ENCODE results near the gene STIM1.
"Not testable (repeated sequence)": the region's sequence is repeated elsewhere in the genome, so short reads cannot be mapped to it uniquely, and the experiment has no call there.

STIM1 gene

DNA sequence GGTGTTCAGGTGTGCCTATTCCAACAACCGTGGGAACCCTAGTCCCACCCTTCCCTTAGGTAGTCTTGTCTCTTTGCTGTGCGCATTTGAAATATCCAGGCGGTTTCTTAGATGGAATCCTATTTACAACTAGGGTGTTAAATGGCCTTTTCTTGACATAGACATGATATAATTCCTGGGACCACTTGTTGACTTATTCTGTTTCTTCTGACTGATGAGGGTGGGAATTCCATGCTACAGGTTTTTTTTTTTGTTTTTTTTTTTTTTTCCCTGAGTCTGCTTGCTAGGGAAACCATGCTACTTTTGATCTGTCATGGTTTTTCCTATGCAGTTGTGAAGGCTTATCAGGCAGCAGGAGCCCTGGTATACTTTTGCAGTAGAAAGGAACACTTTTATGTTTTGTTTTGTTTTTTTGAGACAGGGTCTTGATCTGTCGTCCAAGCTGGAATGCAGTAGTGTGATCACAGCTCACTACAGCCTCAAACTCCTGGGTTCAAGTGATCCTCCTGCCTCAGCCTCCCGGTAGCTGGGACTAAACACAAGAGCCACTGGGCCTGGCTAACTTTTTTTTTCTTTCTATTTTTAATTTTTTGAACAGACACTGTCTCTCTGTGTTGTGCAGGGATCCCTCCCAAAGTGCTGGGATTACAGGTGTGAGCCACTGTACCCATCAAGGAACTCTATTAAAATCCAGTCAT lies 1.5 kb downstream of the STIM1 start:
- no peak for DNase-seq

DNA sequence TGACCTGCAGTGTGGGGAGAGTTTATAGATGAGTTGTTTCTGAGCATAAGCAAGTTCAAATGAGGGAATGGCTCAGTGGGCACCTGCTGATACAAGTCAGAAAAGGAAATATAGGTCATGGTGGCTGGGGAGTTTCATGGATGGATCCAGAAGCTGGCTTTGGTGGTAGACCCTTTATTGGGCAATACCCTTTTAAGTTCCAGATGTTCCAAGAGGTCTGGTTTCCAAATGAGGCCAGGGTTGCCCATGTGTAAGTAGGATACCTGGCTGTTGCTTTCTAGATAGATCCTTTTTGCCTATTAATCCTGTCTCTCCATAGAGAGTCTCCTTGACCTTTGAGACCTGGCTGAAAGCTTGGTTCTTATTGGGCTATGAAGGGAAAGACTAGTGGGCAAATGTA lies 2.2 kb downstream of the STIM1 start:
- no peak for DNase-seq

DNA sequence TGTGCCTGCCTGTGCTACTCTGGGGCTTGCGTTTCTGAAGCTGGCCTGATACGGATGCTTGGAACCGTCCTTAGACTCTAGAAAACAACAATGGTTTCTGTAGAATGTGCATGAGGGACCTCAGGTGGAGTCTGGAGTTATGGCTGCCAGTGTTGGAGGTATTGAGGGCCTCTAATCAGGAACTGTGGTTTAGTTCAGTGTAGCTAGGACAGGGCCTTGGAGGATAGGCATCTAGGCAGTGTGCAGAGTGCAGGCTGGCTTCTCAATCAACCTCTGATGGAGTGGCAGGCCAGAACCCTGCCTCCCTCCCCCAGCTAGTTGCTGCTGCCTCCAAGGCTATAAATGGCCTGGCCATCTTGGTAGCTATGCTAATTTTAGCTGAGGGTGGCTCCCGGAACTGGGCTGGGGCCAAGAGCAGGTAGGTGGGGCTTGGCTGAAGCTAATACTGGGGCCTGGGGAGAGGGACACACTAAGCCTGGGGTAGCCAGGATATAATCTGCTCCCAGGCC lies 4.0 kb downstream of the STIM1 start:
- DNase-seq: no peak

DNA sequence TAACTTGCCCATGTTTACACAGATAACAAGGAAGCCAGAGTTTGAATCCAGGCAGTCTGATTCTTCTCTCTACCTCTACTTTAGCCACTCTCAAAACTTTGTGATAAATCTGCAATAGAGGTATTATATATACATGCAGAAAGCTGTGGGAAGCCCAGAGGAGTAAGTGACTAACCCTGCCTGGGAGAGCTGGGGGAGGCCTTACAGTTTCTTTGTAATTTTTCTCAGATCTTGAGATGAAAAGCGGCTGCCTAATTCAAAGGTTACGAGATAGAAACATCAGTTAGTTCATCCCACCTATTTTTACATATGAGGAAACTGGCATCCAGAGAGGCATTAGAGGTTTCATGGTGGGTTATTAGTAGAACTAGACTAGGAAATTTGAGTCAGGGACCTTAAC lies 4.9 kb downstream of the STIM1 start:
- DNase-seq: no peak

DNA sequence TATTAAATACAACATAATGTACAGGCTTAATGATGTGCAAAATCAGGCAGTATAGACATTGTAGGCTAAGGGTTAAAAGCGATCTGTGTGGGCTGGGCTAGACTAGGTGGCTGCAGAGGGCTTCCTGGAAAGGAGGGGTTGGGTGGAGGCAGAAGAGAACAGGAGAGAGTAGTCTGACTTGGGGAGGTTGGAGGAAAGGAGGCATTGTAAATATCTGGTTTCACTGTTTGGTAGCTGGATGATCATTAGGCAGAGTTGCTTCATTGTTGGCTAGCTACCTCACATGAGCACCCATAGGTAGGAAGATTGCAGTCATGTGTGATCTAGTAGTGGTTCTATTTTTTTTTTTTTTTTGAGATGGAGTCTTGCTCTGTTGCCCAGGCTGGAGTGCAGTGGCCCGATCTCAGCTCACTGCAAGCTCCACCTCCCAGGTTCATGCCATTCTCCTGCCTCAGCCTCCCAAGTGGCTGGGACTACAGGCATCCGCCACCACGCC lies 5.5 kb downstream of the STIM1 start:
- not testable (repeated sequence) for DNase-seq

DNA sequence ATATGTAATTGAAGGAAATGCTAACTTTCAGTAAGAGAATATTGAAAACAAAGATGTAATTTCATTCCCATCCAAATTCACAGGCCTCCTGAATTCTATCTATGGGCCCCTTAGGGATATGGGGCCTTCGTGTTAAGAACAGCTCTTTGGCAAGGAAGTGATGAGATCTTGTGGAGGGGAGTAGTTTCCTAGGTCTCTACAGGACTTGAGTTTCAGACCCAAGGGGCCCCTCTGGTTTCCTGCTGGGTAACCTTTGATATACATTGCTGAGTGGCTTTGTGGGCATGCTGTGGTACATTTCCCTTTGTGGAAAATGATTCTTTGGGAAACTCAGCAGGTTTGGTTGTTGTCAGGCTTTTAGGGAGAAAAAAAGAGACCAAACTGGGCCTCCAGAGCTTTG lies 6.2 kb downstream of the STIM1 start:
- DNase-seq: no peak

DNA sequence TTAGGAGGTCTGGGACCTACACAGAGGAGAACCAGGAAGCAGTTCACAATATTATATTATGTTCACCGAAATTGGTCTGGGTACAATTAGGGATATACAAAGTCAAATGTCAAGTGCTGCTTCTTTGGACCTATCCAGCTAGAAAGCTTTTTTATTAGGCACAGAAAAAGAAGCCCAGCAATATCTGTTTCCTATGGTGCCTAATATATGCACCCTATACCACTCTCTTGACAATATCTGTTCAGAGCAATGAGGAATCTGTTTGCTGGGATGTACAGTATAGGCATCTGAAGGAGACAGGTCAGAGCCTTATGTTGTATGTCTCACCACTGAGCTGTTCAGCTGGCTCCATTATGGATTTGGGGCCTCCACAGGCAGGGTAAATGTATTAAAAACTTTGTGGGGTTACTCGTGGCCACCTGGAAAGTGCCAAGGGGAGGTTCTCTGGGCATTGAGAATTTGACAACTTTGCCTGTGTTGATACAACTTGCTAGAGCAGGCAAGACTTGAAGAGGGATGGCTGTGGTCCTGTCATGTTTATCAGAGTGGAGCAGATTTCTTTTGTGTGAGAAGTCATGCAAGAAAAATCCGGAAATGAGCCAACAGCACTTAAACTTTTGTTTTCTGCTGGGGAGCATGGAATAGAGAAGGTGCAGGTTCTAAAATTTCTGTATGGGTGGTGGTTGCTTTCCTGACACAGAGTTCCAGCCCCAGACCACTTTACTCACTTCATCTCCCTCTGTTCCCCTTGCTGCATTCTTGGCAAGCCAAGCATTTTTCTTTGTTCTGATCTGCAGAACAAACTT lies 10.1 kb downstream of the STIM1 start:
- no peak for DNase-seq

DNA sequence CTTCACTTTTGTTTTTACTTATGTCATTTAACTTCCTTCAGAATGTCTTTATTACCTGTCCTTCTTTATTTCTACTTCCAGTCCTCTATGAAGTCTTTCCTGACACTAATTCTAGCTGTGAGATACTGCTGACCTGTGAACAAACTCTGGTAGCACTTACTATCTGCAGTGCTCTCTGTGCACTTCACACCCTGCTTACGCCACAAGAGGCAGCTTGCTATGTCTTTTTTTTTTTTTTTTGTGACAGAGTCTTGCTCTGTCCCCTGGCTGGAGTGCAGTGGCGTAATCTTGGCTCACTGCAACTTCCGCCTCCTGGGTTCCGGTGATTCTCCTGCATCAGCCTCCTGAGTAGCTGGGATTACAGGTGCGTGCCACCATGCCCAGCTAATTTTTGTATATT lies 10.7 kb downstream of the STIM1 start:
- DNase-seq: no peak

DNA sequence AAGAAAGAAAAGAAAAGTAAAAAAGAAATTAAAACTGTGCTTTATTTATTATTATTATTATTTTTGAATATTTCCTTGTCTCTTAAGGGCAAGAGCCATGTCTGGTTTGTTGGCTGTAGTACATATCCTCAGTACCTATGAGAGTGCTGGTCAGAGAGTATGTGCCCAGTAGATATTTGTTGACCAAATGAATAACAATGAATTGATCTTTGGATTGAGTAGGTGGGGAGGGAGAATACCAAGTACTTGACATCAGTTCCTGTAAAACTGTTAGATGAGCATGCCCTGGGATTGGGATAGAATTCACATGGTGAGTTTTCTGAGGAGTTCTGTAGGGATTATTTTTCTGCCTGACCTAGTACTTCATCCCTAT lies 11.4 kb downstream of the STIM1 start:
- no peak for DNase-seq

DNA sequence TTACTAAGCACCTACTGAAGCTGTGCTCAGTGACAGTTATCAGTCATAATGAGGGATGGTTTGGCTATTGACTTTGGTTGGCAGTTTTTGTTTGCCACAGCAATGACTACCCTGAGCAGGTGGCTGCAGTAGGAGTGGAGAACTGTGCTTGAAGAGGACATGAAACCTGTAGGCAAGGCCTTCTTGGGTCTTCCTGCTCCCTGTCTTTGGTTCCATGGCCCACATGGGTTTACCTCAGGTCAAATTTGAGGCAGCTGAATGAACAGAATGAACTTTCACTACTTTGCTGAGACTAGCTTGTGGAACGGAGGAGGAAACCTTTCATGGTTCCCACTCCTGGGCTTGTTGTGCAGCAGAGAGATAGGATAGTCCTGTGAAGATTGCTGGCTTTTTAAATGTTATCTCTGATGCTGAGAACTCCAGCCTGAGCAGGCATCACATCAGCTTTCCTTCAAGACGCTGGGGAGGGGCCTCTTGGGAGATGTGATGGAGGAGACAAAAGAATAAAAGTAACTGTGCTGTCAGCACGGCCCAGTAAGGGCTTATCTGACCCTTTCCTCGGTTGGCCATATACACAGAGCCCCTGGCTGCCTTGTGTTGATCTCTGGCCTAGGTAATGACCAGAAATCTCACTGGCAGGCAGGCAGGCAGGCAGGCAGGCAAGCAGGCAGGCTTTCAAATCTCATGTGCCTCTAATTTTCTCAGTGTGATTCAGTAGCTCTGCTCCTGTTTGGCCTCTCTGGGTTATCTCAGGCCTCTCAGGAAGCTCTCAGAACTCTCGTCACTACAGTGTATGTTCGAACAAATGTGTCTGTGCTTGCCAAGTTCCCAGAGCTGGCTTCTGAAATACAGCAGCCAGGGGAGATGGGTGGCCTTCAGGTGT lies 12.0 kb downstream of the STIM1 start:
- no peak for DNase-seq

DNA sequence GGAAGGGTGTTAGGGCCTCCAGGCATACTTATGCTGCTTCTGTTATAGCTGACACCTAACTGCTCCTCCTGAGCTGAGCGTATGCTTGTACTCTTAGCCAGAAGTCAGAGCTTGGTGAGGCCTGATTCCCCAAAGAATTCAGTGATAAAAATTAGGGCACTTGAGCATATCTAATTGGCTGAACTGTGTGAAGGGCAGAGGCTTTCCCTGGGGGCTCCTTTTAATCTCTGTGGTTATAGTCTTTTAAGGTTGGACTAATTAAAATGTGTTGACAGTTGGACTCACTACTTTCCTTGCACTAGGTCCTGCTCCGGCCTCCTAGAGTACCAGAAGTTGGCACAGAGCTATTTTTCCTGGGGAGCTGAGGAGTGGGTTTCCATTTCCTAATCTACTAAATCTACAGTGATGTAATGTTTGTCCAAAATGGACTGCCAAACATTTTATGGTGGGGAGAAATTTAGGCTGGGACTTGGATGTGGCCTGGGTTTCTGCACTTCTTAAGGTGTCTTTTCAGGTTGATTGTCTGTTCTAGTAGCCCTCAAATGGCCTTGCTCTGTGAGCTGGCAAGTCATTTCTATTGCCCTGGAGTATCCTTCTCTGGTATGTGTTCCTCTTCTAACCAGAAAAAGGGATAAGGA lies 18.4 kb downstream of the STIM1 start:
- no peak for DNase-seq

DNA sequence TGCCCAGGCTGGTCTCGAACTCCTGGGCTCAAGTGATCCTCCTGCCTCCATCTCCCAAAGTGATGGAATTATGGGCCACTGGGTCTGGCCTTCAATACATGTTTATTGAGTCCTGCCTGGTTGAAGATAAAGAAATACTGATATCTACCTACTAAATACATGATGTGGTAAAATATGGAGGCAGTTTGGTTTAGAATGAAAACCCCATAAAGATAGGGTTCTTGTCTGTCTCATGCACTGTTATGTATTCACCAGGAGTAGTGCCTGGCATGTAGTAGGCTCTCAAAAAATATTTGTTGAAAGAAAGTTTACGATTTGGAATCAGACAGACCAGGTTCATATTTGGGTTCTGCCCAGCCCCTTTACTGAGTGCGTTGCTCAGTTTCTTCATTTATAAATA lies 21.1 kb downstream of the STIM1 start:
- DNase-seq: no peak

DNA sequence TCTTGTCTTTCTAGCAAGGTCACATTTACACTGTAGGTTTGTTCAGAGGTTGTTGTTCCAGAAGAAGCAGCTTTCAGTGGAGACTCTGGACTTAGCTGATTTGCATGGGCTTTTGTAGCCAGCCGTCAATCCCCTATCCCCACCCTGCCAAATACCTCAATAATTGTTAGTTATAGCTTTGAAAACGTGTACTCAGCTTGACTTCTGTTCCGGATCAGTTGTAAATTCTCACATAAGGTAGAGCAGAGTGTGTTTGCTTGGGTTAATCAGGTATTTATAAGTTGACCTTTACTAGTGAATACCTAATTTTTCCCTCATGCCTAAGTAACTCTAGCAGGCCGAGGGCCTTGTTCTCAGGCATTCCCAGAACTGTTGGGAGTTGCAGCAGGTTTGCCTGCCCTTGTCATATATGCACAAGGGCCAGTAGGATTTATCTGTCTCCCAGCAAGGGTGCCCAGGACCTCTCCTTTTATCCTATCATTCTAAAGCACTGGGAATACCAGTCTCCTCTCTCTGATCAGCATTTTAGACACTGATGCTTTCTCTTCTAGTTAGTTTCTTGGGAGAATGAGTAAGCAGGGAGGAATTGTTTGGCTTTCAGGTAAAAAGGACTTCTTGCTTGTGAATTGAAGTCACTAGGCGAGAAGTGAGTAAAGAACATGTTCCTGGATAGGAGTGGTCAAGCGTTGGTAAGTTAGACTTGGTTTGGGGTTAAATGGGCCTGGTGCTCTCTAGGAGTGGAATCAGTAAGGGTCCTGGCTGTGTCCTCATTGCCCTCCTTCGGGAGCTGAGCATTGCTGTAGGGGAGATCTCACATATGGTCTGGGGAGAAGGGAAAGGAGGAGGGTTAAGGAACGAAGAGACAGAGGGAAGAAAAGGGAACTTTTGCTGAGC lies 22.1 kb downstream of the STIM1 start:
- no peak for DNase-seq

DNA sequence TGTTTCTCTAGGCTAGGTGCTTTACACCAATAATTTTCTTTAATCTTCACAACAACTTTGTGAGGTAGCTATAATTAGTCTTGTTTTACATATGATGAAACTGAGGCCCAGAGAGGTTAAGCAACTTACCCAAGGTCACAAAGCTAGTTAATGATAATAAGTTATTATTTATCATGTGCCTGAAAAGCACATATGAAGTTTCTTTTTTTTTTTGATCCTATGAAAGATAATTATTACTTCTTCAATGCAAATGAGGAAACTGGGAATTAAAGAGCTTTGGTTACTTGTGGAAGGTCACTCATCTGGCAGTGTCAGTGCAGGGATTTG lies 22.8 kb downstream of the STIM1 start:
- DNase-seq: no peak

DNA sequence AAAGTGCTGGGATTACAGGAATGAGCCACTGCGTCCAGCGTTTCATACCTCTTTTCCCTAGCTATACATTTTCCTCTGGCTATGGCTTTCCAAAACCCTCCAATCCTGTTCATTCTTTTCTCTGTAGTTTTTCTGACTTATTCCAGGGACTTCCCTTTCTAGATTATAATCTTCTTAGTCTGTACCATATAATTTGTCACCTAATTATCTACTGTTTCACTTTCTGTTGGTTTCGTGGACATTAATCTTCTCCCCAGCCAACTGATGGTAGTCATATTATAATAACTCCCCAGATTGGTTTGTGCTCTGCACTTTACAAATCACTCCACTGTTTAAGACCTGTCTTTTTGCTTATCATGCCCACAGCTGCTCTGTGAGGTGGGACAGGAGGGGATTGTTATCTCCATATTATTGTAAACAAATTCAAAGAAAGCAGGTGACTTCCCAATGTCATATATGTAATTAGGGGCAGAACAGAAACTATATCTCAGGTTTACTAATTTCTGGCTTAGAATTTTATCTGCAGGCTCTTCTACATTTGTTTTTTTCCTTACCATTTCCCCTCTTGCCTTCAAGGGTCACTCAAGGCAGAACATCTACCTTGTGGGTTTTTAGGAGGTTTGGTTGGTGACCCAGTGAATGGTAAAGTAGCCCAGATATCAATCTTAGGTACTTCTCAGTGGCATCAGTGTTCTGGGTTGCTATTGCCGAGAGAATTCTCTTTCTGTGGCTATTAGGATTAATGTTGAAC lies 23.9 kb downstream of the STIM1 start:
- no peak for DNase-seq

DNA sequence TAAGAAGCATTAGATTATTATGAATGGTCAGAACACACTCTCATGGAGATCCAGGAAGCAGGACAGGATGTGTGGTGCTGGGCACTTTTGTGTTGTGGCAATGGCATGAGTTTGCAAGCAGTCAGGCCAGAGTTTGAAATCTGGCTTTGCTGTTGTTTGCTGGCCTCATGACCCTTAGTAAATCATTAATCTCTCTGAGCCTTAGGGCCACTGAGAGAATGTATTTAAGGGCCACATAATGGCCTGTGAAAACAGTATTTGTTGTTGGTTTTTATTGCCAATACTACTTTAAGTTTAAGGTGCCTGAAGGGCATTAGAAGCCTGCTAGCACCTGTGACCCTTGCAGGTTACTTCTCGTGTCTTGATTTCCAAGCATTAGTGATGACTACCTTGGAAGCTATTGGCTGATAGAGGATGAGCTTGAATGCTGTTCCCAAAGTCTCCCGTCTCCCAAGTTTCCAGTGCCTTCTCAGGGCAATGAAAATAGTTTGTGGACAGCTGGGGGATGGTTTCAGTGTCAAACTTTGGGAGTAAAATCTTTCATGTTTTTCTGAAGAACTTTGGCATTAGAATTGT lies 24.6 kb downstream of the STIM1 start:
- no peak for DNase-seq

DNA sequence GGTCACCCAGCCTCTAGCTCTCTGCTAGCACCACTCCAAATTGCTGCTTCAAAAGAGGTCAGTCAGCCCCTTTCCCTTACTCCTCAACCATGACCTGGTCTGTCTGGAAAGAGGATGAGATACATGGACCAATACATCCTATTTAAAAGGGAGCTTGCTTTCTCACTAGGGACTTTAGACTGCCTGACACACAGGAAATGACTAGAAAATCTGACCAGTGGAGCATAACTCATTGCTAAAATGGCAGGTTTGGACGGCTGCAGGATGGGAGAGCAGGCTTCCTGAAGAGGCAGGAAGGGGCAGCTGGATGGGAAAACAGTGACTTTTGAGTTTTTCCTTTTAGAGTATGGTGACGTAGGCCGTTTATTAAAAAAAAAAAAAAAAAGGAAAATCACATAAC lies 25.3 kb downstream of the STIM1 start:
- no peak for DNase-seq

DNA sequence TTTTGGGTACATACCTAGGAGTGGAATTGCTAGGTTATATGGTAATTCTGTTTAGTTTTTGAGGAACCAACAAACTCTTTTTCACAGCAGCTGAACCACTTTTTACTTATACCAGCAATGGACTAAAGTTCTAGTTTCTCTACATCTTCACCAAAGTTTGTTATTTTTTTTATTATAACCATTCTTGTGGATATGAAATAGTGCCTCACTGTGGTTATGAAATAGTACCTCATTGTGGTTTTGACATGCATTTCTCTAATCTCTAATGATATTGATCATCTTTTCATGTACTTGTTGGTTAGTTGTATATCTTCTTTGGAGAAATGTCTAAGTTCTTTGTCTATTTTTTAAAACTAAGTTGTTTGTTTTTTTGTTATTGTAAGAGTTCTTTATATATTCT lies 27.2 kb downstream of the STIM1 start:
- DNase-seq: no peak

DNA sequence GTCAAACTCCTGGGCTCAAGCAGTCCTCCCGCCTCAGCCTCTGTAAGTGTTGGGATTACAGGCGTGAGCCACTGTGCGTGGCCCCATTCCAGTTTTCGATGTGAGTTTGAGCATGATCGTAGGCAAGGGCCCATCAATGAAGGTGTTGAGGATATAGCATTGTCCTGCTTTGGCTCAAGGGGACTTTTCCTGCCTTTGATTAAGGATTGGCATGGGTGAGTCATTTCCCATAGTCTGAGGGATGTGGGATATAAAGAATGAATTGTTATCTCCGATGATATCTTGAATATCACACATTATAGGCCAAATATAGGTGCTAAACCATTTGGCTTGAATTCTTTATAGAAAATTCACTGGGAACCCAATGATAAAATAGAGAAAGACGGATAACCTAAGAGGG lies 30.4 kb downstream of the STIM1 start:
- no peak for DNase-seq

DNA sequence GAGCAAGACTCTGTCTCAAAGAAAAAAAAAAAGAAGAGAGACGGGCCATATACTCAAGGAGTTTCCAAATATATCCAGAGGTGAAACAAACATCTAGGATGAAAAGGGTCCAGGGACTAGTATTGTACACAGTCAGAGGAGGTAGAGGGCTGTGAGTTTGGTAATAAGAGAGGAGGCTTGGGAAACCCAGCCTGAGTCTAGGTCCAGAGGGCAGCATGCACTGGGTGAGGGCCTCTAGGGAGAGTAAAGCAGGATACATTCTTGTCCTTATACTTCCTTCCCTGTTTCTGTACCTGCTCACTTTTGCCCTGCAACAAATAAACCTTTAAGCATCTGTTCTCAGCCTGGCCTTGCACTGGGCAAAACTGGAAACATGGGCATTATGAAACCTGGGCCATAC lies 31.5 kb downstream of the STIM1 start:
- no peak for DNase-seq

DNA sequence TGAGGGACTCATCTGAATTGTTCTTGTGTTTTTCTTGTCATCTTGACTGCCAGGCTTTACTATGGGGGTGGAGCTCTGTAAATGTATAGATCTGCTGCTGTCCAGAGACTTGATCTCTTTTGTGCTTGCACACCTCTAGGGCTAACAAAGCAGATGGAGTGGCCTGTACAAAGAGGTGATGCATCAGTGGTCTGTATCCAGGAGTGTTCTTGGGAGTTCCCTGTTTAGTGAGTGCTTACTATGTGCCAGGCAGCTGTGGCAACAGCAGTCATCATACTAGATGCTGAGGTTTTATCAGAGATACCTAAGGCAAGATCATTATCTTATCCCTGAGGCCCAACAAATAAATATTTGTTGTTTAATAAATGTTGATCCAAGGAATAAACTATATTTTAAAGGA lies 33.4 kb downstream of the STIM1 start:
- DNase-seq: no peak
